ENCODE measurements around the gene FOXN3.

FOXN3 gene

GRCh38 chr14:89309670-89310177, 107.3 kb downstream of the FOXN3 start:
- H2BK120ac ChIP-seq (ENCODE audit: insufficient read depth, low read length, poor library complexity): no peak overlapping the region
- no peak overlapping the region for H4K8ac ChIP-seq (ENCODE audit: low read depth, low read length)
- H3K9ac ChIP-seq (ENCODE audit: low read length): no peak overlapping the region
- no peak for DNase-seq
- H3K79me1 ChIP-seq (ENCODE audit: low read length): peaks cover 2% of the 10 kb centered on the region
- no peak overlapping the region for H4K91ac ChIP-seq (ENCODE audit: low read depth, low read length)
- H3K14ac ChIP-seq (ENCODE audit: low read length): no peak overlapping the region
- peaks cover 8 to 11% of the 10 kb centered on the region in 2 experiments for H3K4me1 ChIP-seq (ENCODE audit: control insufficient read depth in 1 of 2, insufficient read depth in 2 of 2, low read length in 2 of 2)
- H3K4ac ChIP-seq (ENCODE audit: low read depth, low read length): no peak overlapping the region
- no peak overlapping the region for H2AK5ac ChIP-seq (ENCODE audit: low read length)
- peaks cover 0 to 2% of the 10 kb centered on the region in 2 experiments for H3K36me3 ChIP-seq (ENCODE audit: control insufficient read depth in 1 of 2, insufficient read depth in 2 of 2, low read length in 2 of 2)
- H3K79me2 ChIP-seq (ENCODE audit: control insufficient read depth, insufficient read depth, low read length, poor library complexity): peaks cover 1% of the 10 kb centered on the region
- H3K27me3 ChIP-seq (ENCODE audit: insufficient read depth, low read length): no peaks in the 10 kb centered on the region
- no peak overlapping the region for H4K12ac ChIP-seq (ENCODE audit: low read depth, low read length)
- H3K27ac ChIP-seq (ENCODE audit: low read depth, low read length): no peak overlapping the region
- no CpG with 5 or more reads among the region's 11 CpGs for WGBS (ENCODE audit: extremely low coverage, insufficient coverage, insufficient read length)
- H3K4me2 ChIP-seq (ENCODE audit: low read length): no peak overlapping the region
- no peak overlapping the region for H2BK12ac ChIP-seq (ENCODE audit: low read length)
- no peak overlapping the region for H2BK5ac ChIP-seq (ENCODE audit: low read depth, low read length, poor library complexity)
- no peak overlapping the region for H2AFZ ChIP-seq (ENCODE audit: insufficient read depth, low read length, poor library complexity)
- H3K9me3 ChIP-seq (ENCODE audit: insufficient read depth, low read depth, low read length): no peaks in the 10 kb centered on the region
- no peak overlapping the region for H3K23ac ChIP-seq (ENCODE audit: low read length)
- H3K4me3 ChIP-seq (ENCODE audit: low read depth, low read length): no peak overlapping the region
- H3K18ac ChIP-seq (ENCODE audit: low read length): no peak overlapping the region

DNA sequence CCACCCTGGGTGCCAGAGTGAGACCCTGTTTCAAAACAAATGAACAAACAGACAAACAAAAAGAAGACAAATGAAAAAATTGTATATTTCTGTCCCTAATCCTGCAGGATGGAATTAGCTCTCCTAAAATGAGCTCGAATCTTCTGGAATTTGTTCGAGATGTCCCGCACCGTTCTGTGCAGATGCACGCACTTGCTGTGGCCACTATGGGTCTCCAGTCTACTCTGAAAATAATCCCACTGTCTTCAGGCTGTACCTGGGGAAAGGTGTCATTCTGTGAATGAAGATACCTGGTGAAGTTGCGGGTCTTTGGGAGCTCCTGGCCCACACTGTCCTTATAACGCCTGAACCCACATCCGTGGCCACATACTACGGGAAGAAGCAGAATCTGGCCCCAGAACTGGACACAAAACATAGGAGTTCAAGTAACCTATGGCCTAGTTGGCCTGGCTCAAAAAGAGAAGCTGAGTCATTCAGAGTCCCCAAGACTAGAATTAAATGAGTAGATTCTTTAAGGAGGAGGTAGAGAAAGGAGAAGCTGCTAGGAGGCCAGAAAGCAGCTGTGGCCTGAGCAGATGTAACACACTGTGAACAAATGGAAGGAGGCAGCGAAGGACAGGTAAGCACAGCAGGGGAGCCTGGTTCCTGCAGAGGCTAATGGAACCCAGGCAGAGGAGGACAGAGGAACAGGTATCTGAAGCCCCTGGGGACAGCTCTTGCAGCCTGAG, 108.6 kb downstream of the FOXN3 start:
- Histone ChIP-seq H3K14ac (ENCODE audit: low read length) (no peak overlapping the region), H2BK120ac (ENCODE audit: insufficient read depth, low read length, poor library complexity) (no peak overlapping the region), H3K18ac (ENCODE audit: low read length) (peak overlapping the region; percentile 80), H3K27me3 (ENCODE audit: insufficient read depth, low read length) (no peaks in the 10 kb centered on the region), H3K23ac (ENCODE audit: low read length) (no peak overlapping the region), H3K4me3 (ENCODE audit: low read depth, low read length) (no peak overlapping the region), H3K4me2 (ENCODE audit: low read length) (no peak overlapping the region), H3K4me1 (ENCODE audit: control insufficient read depth in 1 of 2, insufficient read depth in 2 of 2, low read length in 2 of 2) (peaks cover 16 to 18% of the 10 kb centered on the region in 2 experiments), H4K91ac (ENCODE audit: low read depth, low read length) (no peak overlapping the region), H2BK5ac (ENCODE audit: low read depth, low read length, poor library complexity) (no peak overlapping the region), H2AFZ (ENCODE audit: insufficient read depth, low read length, poor library complexity) (no peak overlapping the region), H4K12ac (ENCODE audit: low read depth, low read length) (no peak overlapping the region), H3K27ac (ENCODE audit: low read depth, low read length) (no peak overlapping the region), H3K79me1 (ENCODE audit: low read length) (peaks cover 5% of the 10 kb centered on the region), H2BK12ac (ENCODE audit: low read length) (peak overlapping the region; percentile 17), H3K79me2 (ENCODE audit: control insufficient read depth, insufficient read depth, low read length, poor library complexity) (peaks cover 3% of the 10 kb centered on the region), H3K36me3 (ENCODE audit: control insufficient read depth in 1 of 2, insufficient read depth in 2 of 2, low read length in 2 of 2) (peaks cover 0 to 2% of the 10 kb centered on the region in 2 experiments), H4K8ac (ENCODE audit: low read depth, low read length) (no peak overlapping the region), H3K9me3 (ENCODE audit: insufficient read depth, low read depth, low read length) (no peaks in the 10 kb centered on the region), H2AK5ac (ENCODE audit: low read length) (no peak overlapping the region), H3K9ac (ENCODE audit: low read length) (no peak overlapping the region), H3K4ac (ENCODE audit: low read depth, low read length) (peak overlapping the region; percentile 47)
- peak in 1 of 2 donors; percentile 22 for DNase-seq
- WGBS (ENCODE audit: extremely low coverage, insufficient coverage, insufficient read length): no CpG with 5 or more reads among the region's 10 CpGs

GRCh38 chr14:89307409-89307808, 109.6 kb downstream of the FOXN3 start:
- H4K91ac ChIP-seq (ENCODE audit: low read depth, low read length): no peak overlapping the region
- H3K14ac ChIP-seq (ENCODE audit: low read length): no peak overlapping the region
- H2AK5ac ChIP-seq (ENCODE audit: low read length): no peak overlapping the region
- no peak overlapping the region for H2BK5ac ChIP-seq (ENCODE audit: low read depth, low read length, poor library complexity)
- no peak overlapping the region for H3K9ac ChIP-seq (ENCODE audit: low read length)
- peaks cover 11% of the 10 kb centered on the region for H3K79me1 ChIP-seq (ENCODE audit: low read length)
- H3K27me3 ChIP-seq (ENCODE audit: insufficient read depth, low read length): no peaks in the 10 kb centered on the region
- H2BK12ac ChIP-seq (ENCODE audit: low read length): no peak overlapping the region
- H2AFZ ChIP-seq (ENCODE audit: insufficient read depth, low read length, poor library complexity): no peak overlapping the region
- no peak overlapping the region for H4K12ac ChIP-seq (ENCODE audit: low read depth, low read length)
- H3K23ac ChIP-seq (ENCODE audit: low read length): no peak overlapping the region
- peaks cover 2 to 5% of the 10 kb centered on the region in 2 experiments for H3K36me3 ChIP-seq (ENCODE audit: control insufficient read depth in 1 of 2, insufficient read depth in 2 of 2, low read length in 2 of 2)
- H3K9me3 ChIP-seq (ENCODE audit: insufficient read depth, low read depth, low read length): no peaks in the 10 kb centered on the region
- no peak overlapping the region for H2BK120ac ChIP-seq (ENCODE audit: insufficient read depth, low read length, poor library complexity)
- peaks cover 3% of the 10 kb centered on the region for H3K79me2 ChIP-seq (ENCODE audit: control insufficient read depth, insufficient read depth, low read length, poor library complexity)
- no peak overlapping the region for H4K8ac ChIP-seq (ENCODE audit: low read depth, low read length)
- H3K27ac ChIP-seq (ENCODE audit: low read depth, low read length): no peak overlapping the region
- no CpG with 5 or more reads among the region's 8 CpGs for WGBS (ENCODE audit: extremely low coverage, insufficient coverage, insufficient read length)
- H3K4me2 ChIP-seq (ENCODE audit: low read length): no peak overlapping the region
- H3K4ac ChIP-seq (ENCODE audit: low read depth, low read length): no peak overlapping the region
- no peak overlapping the region for H3K4me3 ChIP-seq (ENCODE audit: low read depth, low read length)
- DNase-seq: no peak
- H3K4me1 ChIP-seq (ENCODE audit: control insufficient read depth in 1 of 2, insufficient read depth in 2 of 2, low read length in 2 of 2): peaks cover 23 to 26% of the 10 kb centered on the region in 2 experiments
- no peak overlapping the region for H3K18ac ChIP-seq (ENCODE audit: low read length)

- no peak overlapping the region for H3K4ac ChIP-seq (ENCODE audit: low read depth, low read length)
- no peak overlapping the region for H3K9ac ChIP-seq (ENCODE audit: low read length)
- no CpG with 5 or more reads among the region's 16 CpGs for WGBS (ENCODE audit: extremely low coverage, insufficient coverage, insufficient read length)
- peak overlapping the region; percentile 92 for H3K18ac ChIP-seq (ENCODE audit: low read length)
- peak overlapping the region; percentile 80 for H3K14ac ChIP-seq (ENCODE audit: low read length)
- H2BK12ac ChIP-seq (ENCODE audit: low read length): peak overlapping the region; percentile 71
- H3K4me3 ChIP-seq (ENCODE audit: low read depth, low read length): no peak overlapping the region
- H3K23ac ChIP-seq (ENCODE audit: low read length): no peak overlapping the region
- H2BK5ac ChIP-seq (ENCODE audit: low read depth, low read length, poor library complexity): no peak overlapping the region
- H2AK5ac ChIP-seq (ENCODE audit: low read length): peak overlapping the region; percentile 87
- H3K4me1 ChIP-seq (ENCODE audit: control insufficient read depth in 1 of 2, insufficient read depth in 2 of 2, low read length in 2 of 2): peaks cover 24 to 26% of the 10 kb centered on the region in 2 experiments
- peak overlapping the region; percentile 16 for H3K4me2 ChIP-seq (ENCODE audit: low read length)
- peaks cover 3% of the 10 kb centered on the region for H3K79me2 ChIP-seq (ENCODE audit: control insufficient read depth, insufficient read depth, low read length, poor library complexity)
- H4K91ac ChIP-seq (ENCODE audit: low read depth, low read length): no peak overlapping the region
- DNase-seq: peak in 1 of 2 donors; percentile 28
- H4K12ac ChIP-seq (ENCODE audit: low read depth, low read length): no peak overlapping the region
- no peak overlapping the region for H2AFZ ChIP-seq (ENCODE audit: insufficient read depth, low read length, poor library complexity)
- H3K36me3 ChIP-seq (ENCODE audit: control insufficient read depth in 1 of 2, insufficient read depth in 2 of 2, low read length in 2 of 2): peaks cover 4 to 5% of the 10 kb centered on the region in 2 experiments
- no peak overlapping the region for H4K8ac ChIP-seq (ENCODE audit: low read depth, low read length)
- no peaks in the 10 kb centered on the region for H3K27me3 ChIP-seq (ENCODE audit: insufficient read depth, low read length)
- H3K79me1 ChIP-seq (ENCODE audit: low read length): peaks cover 11% of the 10 kb centered on the region
- H2BK120ac ChIP-seq (ENCODE audit: insufficient read depth, low read length, poor library complexity): peak overlapping the region; percentile 45
- no peaks in the 10 kb centered on the region for H3K9me3 ChIP-seq (ENCODE audit: insufficient read depth, low read depth, low read length)
- no peak overlapping the region for H3K27ac ChIP-seq (ENCODE audit: low read depth, low read length)
Observed at GRCh38 chr14:89304972-89305703, 111.9 kb downstream of the FOXN3 start.
